HCT116 (cell line): Measurements from ENCODE around the gene CCDC92B. TPM values are rescaled to one million over a fixed set of nuclear protein-coding genes. Genes with fewer than 3 reads are reported as not detected.
"Not testable (repeated sequence)": the region's sequence is repeated elsewhere in the genome, so short reads cannot be mapped to it uniquely, and the experiment has no call there.

Experiments
- ATAC-seq: fragments of 200-7000 bp; cut with Tn5 transposase; 2 replicates; pipeline ENCODE4 v1.9.1; 2020; ENCODE audit warnings: mild to moderate bottlenecking, moderate library complexity
- BruUV-seq: library from RNA; stranded (reverse); fragments of 400-500 nt; replicated peaks from 2 replicates; lab custom pipeline; 2021; lab: Mats Ljungman, UMichigan
- CTCF ChIA-PET: fragments of 300-600 bp; sonication (Branson Sonifier 250); formaldehyde crosslinking; loops from one replicate; lab custom pipeline; 2021; ENCODE audit warnings: antibody characterized with exemption; lab: Charles Lee
- POLR2A ChIA-PET: fragments of 300-600, 350-600 bp; sonication (Branson Sonifier 250); formaldehyde crosslinking; loops from one replicate; lab custom pipeline; 2021; ENCODE audit warnings: antibody characterized with exemption; lab: Charles Lee
- RAD21 ChIA-PET, 2 experiments: fragments of 300-600 bp; sonication (Branson Sonifier 250); formaldehyde crosslinking; loops; one replicate each; lab custom pipeline; 2023; ENCODE audit warnings: low total read pairs in 2 of 2; ENCODE audit not compliant: uncharacterized antibody in 2 of 2, unreplicated experiment in 2 of 2, low non-redundant PET in 1 of 2; lab: Charles Lee
- DNase-seq: peaks from one replicate; pipeline ENCODE4 v3.0.0-alpha.2; 2010; ENCODE audit warnings: low read depth, low spot score
- H2AFZ ChIP-seq: fragments of 200-600 bp; shearing (Covaris generic), sonication (generic); 2 replicates; pipeline ENCODE4 v1.6.1; 2017; ENCODE audit warnings: low read depth, mixed run types, mixed read lengths, antibody characterized with exemption, low read length; ENCODE audit not compliant: poor library complexity, severe bottlenecking
- H3K27ac ChIP-seq: 2 replicates; pipeline ENCODE4 v1.5.1; 2012; ENCODE audit warnings: low read depth, low read length
- H3K27me3 ChIP-seq: fragments of 200-600 bp; sonication (generic); 2 replicates; pipeline ENCODE4 v1.6.1; 2016; ENCODE audit warnings: mixed run types, low read length, mixed read lengths; ENCODE audit not compliant: insufficient read depth
- H3K36me3 ChIP-seq, 2 experiments: fragments of 200-500 bp in 1 of 2; fragments of 200-600 bp in 1 of 2; sonication (Bioruptor generic) in 1 of 2; sonication (generic) in 1 of 2; 2 replicates each; pipeline versions ENCODE4 v1.5.1 to v1.6.1; 2014 to 2016; ENCODE audit warnings: low read length in 2 of 2, inconsistent platforms in 1 of 2, mixed read lengths in 1 of 2, mixed run types in 1 of 2; ENCODE audit not compliant: insufficient read depth in 2 of 2, control insufficient read depth in 1 of 2
- H3K4me1 ChIP-seq, 2 experiments: fragments of 200-600 bp in 1 of 2; sonication (generic) in 1 of 2; 2 replicates each; pipeline versions ENCODE4 v1.5.1 to v1.6.1; 2012 to 2017; ENCODE audit warnings: low read length in 2 of 2, inconsistent platforms in 1 of 2, mild to moderate bottlenecking in 1 of 2, mixed read lengths in 1 of 2, mixed run types in 1 of 2, moderate library complexity in 1 of 2; ENCODE audit not compliant: insufficient read depth in 2 of 2, control insufficient read depth in 1 of 2
- H3K4me2 ChIP-seq: fragments of 200-600 bp; sonication (generic); 2 replicates; pipeline ENCODE4 v1.6.1; 2017; ENCODE audit warnings: mixed run types, low read length, mixed read lengths
- H3K4me3 ChIP-seq, 2 experiments: fragments of 200-600 bp in 1 of 2; sonication (generic) in 1 of 2; replicated peaks in 1 of 2; 2 replicates each; pipeline ENCODE4 v1.5.1; 2011 to 2016; ENCODE audit warnings: low read length in 2 of 2, control low read depth in 1 of 2, low read depth in 1 of 2, mild to moderate bottlenecking in 1 of 2, mixed read lengths in 1 of 2, mixed run types in 1 of 2
- H3K79me2 ChIP-seq: fragments of 200-600 bp; sonication (generic); 2 replicates; pipeline ENCODE4 v1.6.1; 2017; ENCODE audit warnings: mild to moderate bottlenecking, mixed run types, low read length, moderate library complexity, mixed read lengths; ENCODE audit not compliant: insufficient read depth
- H3K9ac ChIP-seq: fragments of 200-600 bp; sonication (generic); 2 replicates; pipeline ENCODE4 v1.6.1; 2016; ENCODE audit warnings: low read length, mixed read lengths
- H3K9me2 ChIP-seq: fragments of 200-600 bp; sonication (generic), shearing (Covaris generic); 2 replicates; pipeline ENCODE4 v1.6.1; 2017; ENCODE audit warnings: mixed run types, mild to moderate bottlenecking, moderate library complexity; ENCODE audit not compliant: insufficient read depth
- H3K9me3 ChIP-seq, 2 experiments: fragments of 200-500 bp in 1 of 2; fragments of 200-600 bp in 1 of 2; sonication (Bioruptor generic) in 1 of 2; sonication (generic) in 1 of 2; 2 replicates each; pipeline ENCODE4 v1.6.1; 2014 to 2017; ENCODE audit warnings: low read length in 2 of 2, mixed read lengths in 2 of 2, inconsistent platforms in 1 of 2, low read depth in 1 of 2, mild to moderate bottlenecking in 1 of 2, mixed run types in 1 of 2, moderate library complexity in 1 of 2; ENCODE audit not compliant: control insufficient read depth in 1 of 2, insufficient read depth in 1 of 2
- H4K20me1 ChIP-seq: fragments of 200-600 bp; sonication (generic), shearing (Covaris generic); 2 replicates; pipeline ENCODE4 v1.6.1; 2017; ENCODE audit warnings: mixed run types, mild to moderate bottlenecking, moderate library complexity; ENCODE audit not compliant: insufficient read depth
- intact Hi-C: fragments of 100-400 bp; cut with micrococcal nuclease; formaldehyde crosslinking; loops from 2 replicates; pipeline ENCODE4 v1.10.0; 2022
- microRNA counts: library from miRNA; unstranded; fragments of <30 nt; microRNA quantifications from one replicate; lab custom pipeline; 2015
- microRNA-seq: library from miRNA; unstranded; fragments of <30 nt; microRNA quantifications from one replicate; pipeline ENCODE4, GENCODE V29; 2016; ENCODE audit warnings: borderline number of aligned reads
- total RNA-seq: library from RNA; stranded (reverse); gene quantifications from one replicate; pipeline ENCODE4 v1.2.1, GENCODE V29; 2021; ENCODE audit not compliant: unreplicated experiment

Gene CCDC92B
- total RNA-seq, 1 experiment from 2014 or later, result 0.17 TPM

- BruUV-seq, H3K27ac ChIP-seq, H3K9me2 ChIP-seq, H3K4me2 ChIP-seq, H3K9me3 ChIP-seq, H3K4me1 ChIP-seq, DNase-seq, ATAC-seq, H3K27me3 ChIP-seq, H2AFZ ChIP-seq, RAD21 ChIA-PET, H3K4me3 ChIP-seq, POLR2A ChIA-PET, CTCF ChIA-PET, H3K9ac ChIP-seq: not testable (repeated sequence)
- H3K36me3 ChIP-seq, result peaks cover 37 to 48% of the 10 kb centered on the region in 2 experiments
- intact Hi-C loops, result loop anchor here (5.0 to 10.0 kb wide), 4 partner anchors 84 to 254 kb away; partner anchors contain the start of genes METTL16 and PAFAH1B1
- peaks cover 11% of the 10 kb centered on the region for H4K20me1 ChIP-seq
- peaks cover 18% of the 10 kb centered on the region for H3K79me2 ChIP-seq
Observed at GRCh38 chr17:2679247-2679646, 70.2 kb downstream of the CCDC92B start.

MicroRNA genes within 50 kb of the gene (microRNA counts, 767-probe panel; counts per million panel counts)
- microRNA hsa-miR-1253 (lab: Ali Mortazavi, UCI), result not detected

Small RNAs within 50 kb of the gene (microRNA-seq; reads per million reads assigned to microRNA genes)
- not detected for gene MIR1253
- gene MIR6776, result not detected

Other genes with a start within 250 kb of the CCDC92B start
- gene METTL16, start 237.8 kb downstream of the CCDC92B start, total RNA-seq, result 37.6 TPM
- 113 TPM for gene PAFAH1B1, start 156.0 kb downstream of the CCDC92B start, total RNA-seq
- 175 TPM for gene CLUH, start 37.9 kb downstream of the CCDC92B start, total RNA-seq
- gene RAP1GAP2, start 46.8 kb upstream of the CCDC92B start, total RNA-seq, result 54.6 TPM